BJ (cell line): Measurements from ENCODE around the gene KLHDC7B. TPM values are rescaled to one million over a fixed set of nuclear protein-coding genes. Genes with fewer than 3 reads are reported as not detected.

ENCODE experiments used
- CTCF ChIA-PET: fragments of 350-600 bp; formaldehyde crosslinking; extraction: SDS; loops from one replicate; lab custom pipeline; 2021; ENCODE audit warnings: antibody characterized with exemption, inconsistent platforms; lab: Yijun Ruan, JAX
- POLR2A ChIA-PET: fragments of 300-600 bp; sonication (Branson Sonifier 250); formaldehyde crosslinking; extraction: SDS; loops from one replicate; lab custom pipeline; 2021; ENCODE audit warnings: antibody characterized with exemption; lab: Charles Lee
- DNase-seq: peaks from one replicate; pipeline ENCODE4 v3.0.0-alpha.2; 2011; ENCODE audit warnings: low read depth
- H3K27me3 ChIP-seq: 2 replicates; pipeline ENCODE4 v1.6.0; 2011; ENCODE audit warnings: low read length; ENCODE audit not compliant: control insufficient read depth, insufficient read depth
- H3K36me3 ChIP-seq: 2 replicates; pipeline ENCODE4 v1.5.1; 2011; ENCODE audit warnings: low read length; ENCODE audit not compliant: control insufficient read depth, insufficient read depth
- H3K4me3 ChIP-seq: 2 replicates; pipeline ENCODE4 v1.5.1; 2011; ENCODE audit warnings: low read depth, mild to moderate bottlenecking, control low read depth, low read length
- CTCF ChIP-seq: IDR thresholded peaks from 2 replicates; pipeline ENCODE4 v1.5.1; 2011; ENCODE audit warnings: low read depth, mild to moderate bottlenecking, control low read depth, inconsistent platforms, low read length, moderate library complexity; ENCODE audit not compliant: insufficient read depth
- polyA plus RNA-seq: library from polyadenylated mRNA; depleted of rRNA; stranded (reverse); fragments of >200 nt; gene quantifications from 2 replicates; pipeline ENCODE4 v1.2.3, GENCODE V29; 2011

The KLHDC7B gene
- polyA plus RNA-seq, 1 experiment = 0.34 TPM

GRCh38 chr22:50581950-50582492, 36.3 kb downstream of the KLHDC7B start:
- ChIA-PET CTCF (interaction anchor here (1.1 to 2.2 kb wide), 4 partner anchors 10 to 56 kb away, joined by 3 to 9 read pairs (median 4); partner anchors contain the start of genes SCO2 and SYCE3), POLR2A (no interaction called here)
- no peak for TF ChIP-seq CTCF
- Histone ChIP-seq H3K36me3 (peaks cover 8% of the 10 kb centered on the region), H3K27me3 (no peaks in the 10 kb centered on the region), H3K4me3 (peak overlapping the region; percentile 83)
- no peak for DNase-seq

GRCh38 chr22:50582493-50583293, 37.0 kb downstream of the KLHDC7B start, which contains the start of gene CHKB:
TSS of gene CHKB (minus strand) at chr22:50582849. CDS start at chr22:50582781, 68 bp downstream.
- ChIA-PET CTCF (interaction anchor here (1.2 to 2.2 kb wide), 3 partner anchors 11 to 57 kb away, joined by 3 to 9 read pairs (median 4); partner anchors contain the start of gene SCO2), POLR2A (no interaction called here)
- DNase-seq = peak; percentile 80
- Histone ChIP-seq H3K4me3 (peak within 1 kb of the TSS; percentile 83), H3K36me3 (peaks cover 8% of the 10 kb centered on the region), H3K27me3 (no peaks in the 10 kb centered on the region)
- TF ChIP-seq CTCF = no peak

GRCh38 chr22:50583294-50583861, 37.7 kb downstream of the KLHDC7B start:
- Histone ChIP-seq H3K4me3 (peak overlapping the region; percentile 61), H3K27me3 (no peaks in the 10 kb centered on the region), H3K36me3 (peaks cover 8% of the 10 kb centered on the region)
- no peak for DNase-seq
- no peak for TF ChIP-seq CTCF
- ChIA-PET CTCF (interaction anchor here (1.4 kb wide), 1 partner anchor 11 kb away, joined by 4 read pairs; no protein-coding TSS in a partner anchor), POLR2A (no interaction called here)

GRCh38 chr22:50584106-50585096, 38.7 kb downstream of the KLHDC7B start:
- no peak overlapping the region for H3K4me3 ChIP-seq
- H3K36me3 ChIP-seq = peaks cover 3% of the 10 kb centered on the region
- ChIA-PET CTCF (no interaction called here), POLR2A (no interaction called here)
- H3K27me3 ChIP-seq = no peaks in the 10 kb centered on the region
- DNase-seq = no peak
- TF ChIP-seq CTCF = no peak
